Posterior vena cava (tissue), 2 donors: Measurements from ENCODE around the gene MAD1L1. TPM values are rescaled to one million over a fixed set of nuclear protein-coding genes. Genes with fewer than 3 reads are reported as not detected.

ENCODE experiments used
- DNase-seq: peaks from one replicate; pipeline ENCODE4 v3.0.0-alpha.2; 2020; ENCODE audit warnings: low spot score
- intact Hi-C, 2 donors: fragments of 100-400 bp; cut with DNase I; formaldehyde crosslinking; loops; one replicate each; pipeline versions ENCODE4 v1.14.1 to v1.14.2; 2022 to 2023
- total RNA-seq, 2 donors: library from RNA; stranded (reverse); fragmentation: NEBNext Ultra II Directional; extraction: Animal tissue kit (Norgen Biotek cat#: 25700); gene quantifications; one replicate each; pipeline ENCODE4 v1.2.1, GENCODE V29; 2021
- donor health status: DM: yes; HTN: yes; CAD: no.
- donor health status: DM: yes; HTN: yes; CAD: no.

The MAD1L1 gene
- total RNA-seq, 2 donors from 2014 or later: 17.3 to 24.7 TPM

DNA sequence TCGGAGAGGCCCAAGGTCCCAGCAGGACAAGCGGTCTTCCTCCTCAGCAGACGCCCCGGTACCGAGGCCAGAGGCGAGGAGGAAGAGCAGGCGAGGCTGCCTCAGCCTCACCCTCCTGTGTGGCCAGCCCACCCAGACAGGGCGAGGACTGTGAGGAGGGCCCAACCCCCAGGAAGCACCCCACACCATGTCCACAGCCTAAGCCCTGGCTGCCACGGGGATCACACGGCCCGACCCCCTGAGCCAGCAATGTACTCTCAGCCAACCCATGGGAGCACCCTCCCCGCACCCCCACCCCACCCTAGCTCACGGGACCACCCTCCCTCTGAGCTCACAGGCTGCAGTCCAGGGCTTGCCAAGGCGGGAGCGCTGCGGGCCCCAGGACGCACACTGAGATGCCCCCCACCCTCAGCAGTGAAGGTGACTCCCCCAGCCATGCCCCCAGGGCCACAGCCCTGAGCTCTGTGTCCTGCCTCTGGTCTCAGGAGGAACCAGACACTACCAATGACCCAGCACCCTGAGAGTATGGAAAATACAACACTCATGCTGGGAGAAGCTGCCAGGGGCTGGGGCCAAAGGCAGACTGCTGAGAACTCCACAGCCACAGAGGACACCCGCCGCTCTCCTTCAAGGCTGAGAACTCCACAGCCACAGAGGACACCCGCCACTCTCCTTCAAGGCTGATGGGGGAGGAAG, 93.6 kb downstream of the MAD1L1 start:
- intact Hi-C loops: no loop called here
- DNase-seq: no peak

DNA sequence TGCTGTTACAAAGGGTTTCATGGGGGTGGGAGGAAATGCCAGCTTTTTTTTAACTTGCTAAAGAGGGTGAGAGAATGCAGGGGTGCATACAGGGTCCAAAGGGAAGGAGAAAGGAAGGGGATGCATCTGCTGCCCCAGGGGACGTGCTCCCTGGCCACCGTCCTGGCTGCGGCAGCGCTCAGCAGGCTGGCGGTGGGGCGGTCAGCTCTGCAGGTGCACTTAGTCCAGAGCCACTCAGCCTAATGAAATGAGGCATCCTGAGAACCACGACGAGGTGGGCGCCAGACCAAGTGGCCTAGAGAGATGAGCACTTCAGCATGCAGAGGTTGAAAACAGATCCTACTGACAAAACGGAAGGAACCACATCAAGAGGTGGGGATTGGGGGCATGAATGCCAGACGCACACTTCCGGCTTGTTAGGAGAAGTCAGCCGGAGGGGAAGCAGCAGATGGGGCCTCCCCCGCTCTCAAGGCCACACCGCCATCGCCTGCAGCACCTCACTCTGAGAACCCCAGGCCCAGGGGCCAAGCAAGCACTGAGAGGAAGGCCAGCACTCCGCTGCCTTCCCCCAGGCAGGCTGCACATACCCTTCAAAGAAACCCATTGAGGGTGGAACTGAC, 94.5 kb downstream of the MAD1L1 start:
- intact Hi-C loops: no loop called here
- no peak for DNase-seq

DNA sequence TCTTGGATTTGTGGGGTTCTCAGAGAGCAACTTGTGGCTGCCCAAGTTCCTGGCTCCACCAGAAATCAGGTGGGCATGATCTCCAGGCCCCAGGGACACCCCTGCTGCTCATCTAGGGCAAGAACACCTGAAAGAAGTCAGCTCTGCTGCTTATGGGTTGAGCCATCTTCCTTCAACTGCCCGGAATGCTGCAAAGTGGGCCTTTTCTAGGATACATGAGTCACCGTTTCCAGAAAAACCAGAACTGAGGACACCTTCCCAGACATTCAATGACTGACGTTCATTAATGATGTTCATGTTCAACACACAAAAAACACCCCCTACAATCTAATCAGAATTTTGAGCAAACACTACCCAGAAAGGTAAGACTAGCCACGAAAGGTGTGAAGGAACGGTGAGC, 98.0 kb downstream of the MAD1L1 start:
- intact Hi-C loops: no loop called here
- no peak for DNase-seq

DNA sequence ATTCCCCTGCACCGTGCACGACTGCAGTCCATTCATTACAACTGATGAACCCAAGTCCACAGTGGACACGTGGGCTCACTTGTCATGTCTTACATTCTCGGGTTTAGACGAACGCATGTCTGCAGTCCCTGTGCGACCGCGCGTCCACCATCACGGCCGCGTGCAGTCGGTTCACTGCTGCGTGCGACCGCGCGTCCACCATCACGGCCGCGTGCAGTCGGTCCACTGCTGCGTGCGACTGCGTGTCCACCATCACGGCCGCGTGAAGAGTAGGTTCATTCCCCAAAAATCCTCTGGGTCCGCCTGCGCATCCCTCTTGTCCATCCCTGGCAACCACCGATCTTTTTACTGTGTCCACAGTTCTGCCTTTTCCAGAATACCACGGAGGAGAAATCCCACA, 100.5 kb downstream of the MAD1L1 start:
- intact Hi-C loops: no loop called here
- DNase-seq: no peak

DNA sequence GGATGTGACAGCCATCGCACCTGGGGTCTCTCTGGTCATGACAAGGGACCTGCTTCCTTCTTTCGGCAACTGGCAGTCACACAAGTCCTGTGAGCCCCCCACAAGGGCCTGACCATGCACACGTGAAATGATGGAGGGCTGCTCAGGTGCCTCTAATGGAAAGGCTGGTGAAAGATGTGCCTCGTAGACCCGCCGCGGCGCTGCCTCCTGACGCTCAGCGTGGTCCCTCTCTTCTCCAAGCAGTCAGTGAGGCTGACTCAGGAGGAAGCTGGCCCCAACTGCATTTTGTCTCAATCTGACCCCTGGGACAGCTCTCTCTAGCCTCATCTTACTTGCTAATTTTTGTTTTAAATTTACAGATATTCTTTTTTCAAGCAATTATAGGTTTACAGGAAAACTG, 100.9 kb downstream of the MAD1L1 start:
- no peak for DNase-seq
- intact Hi-C loops: no loop called here

DNA sequence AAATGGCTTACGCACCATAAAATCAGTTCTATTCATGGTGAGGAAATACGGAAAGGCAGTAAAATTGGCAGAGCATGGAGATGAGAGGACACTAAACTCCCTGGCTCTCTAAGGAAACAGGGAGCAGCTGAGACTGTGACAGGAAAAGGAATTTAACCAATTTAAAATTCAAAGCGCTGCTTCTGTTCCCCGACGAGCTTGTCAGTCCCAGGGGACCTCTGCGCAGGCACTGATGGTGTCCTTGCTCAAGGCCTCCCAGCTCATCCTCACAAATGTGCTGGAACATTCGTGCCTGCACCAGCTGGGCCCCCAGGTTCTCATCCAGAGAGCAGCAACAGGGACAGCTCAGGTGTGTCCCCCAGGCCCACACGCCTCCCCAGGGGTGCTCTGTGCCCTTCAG, 101.4 kb downstream of the MAD1L1 start:
- DNase-seq: no peak
- intact Hi-C loops: no loop called here

DNA sequence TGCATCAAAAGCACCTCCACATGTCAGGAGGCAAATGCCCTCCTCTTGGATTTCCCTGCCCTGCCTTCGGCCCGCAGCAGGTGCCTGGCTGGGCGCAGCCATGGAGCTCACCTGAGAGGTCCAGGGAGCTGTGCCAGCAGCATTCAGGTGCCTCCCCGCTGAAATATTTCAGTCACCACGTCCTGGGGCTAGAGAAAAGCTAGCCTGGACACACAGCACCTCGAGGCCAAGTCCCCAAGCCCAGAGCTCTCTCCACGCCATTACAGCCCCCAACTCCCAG, 102.7 kb downstream of the MAD1L1 start:
- intact Hi-C loops: no loop called here
- no peak for DNase-seq

DNA sequence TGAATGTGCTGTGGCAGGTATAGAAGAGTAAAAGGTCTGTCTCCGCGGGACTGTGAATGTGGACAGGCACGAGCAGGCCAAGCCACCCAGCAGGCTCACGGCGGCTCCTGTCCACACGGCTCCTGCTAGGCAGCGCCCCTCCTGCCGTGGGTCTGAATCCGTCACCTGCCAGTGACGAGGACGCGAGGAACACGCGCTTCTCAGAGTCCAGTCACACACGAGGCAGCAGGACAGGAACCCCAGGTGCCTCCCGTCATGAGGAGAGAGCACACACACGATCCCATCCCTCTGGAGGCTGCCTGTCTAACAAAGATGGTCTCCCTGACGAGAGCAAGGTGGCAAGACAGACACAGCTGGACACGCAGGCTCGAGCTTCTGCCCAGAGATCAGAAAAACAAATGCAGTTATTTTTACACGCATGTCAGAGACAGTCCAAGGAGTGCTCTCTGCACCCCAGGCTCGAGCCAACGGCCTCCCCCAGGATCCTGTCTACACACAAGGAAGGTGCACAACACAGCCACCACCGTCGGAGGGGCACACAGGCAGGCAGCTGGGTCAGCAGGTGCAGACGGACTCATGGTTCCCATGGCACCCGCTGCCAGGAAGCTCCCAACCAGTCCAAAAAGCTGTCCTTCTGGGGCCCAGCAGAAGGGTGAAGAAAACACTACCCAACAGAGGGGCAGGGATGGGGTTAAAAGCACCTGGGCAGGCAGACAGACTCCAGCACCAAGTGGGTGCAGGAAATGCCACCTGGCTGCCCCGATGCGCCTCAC, 103.2 kb downstream of the MAD1L1 start:
- no peak for DNase-seq
- intact Hi-C loops: no loop called here

DNA sequence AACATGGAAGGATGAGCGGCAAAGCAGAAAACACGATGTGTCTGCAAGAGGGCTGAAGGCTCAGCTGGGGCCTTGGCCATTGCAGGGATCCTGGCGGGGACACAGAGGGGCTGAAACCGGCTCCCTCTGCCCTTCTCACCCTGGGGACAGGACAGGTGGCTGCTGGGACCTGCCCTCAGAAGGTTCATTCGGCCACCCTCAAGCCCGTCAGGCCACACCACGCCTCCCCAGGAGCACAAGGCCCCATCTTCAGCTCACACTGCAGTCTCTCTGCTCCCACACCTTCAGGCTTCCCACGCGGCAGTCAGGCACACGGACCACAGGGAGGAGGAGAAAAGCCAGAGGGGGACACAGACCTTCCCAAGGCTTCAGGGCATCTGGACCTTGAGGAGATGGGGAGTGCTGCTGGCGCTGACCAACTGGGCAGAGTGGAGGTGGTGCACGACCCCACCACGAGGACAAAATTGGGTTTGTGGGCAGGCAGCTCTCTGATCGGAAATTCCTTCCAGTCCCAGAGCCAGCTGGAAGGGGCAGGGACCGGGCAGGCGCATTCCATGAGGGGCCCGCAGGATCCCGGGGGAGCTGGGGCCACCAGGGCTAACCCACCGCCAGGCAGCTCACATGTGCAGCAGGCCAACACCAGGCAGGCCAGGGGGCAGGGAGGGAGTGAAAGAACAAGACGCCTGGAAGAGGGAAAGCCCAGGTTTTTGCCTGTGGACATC, 104.0 kb downstream of the MAD1L1 start:
- no peak for DNase-seq
- intact Hi-C loops: no loop called here

DNA sequence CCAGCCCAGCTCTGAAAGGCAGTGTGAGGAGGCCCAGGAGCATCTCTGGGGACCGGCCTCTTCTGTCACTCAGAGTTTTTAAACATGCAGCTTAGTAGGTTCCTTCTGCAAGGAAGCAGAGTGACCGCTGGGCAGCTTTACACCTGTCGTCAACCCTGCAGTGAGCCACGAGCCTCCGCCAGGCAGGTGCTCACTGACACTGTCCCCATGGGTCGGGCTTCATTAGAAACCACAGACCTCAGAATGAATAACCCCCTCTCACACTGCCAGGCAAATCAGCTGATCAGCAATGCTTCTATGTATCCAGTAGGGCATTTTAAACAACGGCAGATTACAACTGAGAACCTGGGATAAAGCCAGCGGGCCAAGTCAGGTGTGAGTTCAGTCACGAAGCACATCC, 106.1 kb downstream of the MAD1L1 start:
- intact Hi-C loops: no loop called here
- no peak for DNase-seq

DNA sequence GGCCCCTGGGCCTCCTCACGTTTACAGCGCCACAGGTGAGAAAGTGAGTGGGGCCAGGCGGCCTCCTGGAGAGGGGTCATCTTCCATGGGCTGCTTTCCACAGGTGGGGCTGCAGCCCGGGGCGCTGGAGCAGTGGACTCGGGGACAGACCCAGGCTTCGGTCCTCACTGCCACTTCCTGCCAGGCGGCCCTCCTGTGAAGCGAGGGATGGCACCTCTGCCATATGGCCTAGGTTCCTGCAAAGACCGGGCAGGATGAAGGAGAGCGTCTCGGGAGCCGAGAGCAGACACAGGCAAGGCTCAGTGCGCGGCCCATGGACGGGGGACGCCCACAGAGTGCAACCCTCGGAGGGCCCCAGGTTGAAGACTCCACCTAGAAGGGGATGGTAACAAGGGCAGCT, 106.8 kb downstream of the MAD1L1 start:
- DNase-seq: no peak
- intact Hi-C loops: no loop called here

DNA sequence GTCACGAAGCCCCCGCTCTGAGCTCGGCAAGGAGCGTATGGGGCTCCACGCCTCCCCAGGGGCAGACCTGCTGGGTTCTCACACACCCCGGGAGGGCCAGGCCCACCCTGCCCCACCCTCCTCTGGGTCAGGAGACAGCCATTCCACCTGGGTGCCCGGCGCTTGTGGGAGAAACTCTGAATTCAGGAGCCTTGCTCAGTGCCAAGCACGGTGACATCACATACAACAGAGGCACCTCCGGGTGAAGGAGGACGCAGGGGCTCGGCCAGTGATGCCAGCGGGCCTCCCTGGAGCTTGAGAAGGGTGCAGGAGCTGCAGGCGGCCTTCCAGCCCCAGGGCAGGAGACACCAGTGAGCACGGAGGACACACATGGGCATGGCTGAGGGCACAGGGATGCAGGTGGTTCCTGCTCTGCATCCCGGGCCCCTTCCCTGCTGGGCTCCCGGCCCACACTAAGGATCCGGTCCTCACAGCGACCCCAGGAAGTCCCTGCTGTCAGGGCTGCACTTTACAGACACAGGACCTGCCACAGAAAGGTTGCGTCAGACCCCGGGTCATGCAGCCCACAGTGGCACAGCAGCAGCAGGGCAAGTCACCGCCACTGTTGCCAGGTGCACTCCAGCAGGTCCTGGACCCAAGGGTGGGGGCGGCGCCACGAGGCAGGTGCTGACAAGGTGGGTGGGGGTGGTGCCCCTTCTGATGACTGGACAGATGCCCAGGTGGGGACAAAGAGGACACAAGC, 108.0 kb downstream of the MAD1L1 start:
- DNase-seq: no peak
- intact Hi-C loops: no loop called here

DNA sequence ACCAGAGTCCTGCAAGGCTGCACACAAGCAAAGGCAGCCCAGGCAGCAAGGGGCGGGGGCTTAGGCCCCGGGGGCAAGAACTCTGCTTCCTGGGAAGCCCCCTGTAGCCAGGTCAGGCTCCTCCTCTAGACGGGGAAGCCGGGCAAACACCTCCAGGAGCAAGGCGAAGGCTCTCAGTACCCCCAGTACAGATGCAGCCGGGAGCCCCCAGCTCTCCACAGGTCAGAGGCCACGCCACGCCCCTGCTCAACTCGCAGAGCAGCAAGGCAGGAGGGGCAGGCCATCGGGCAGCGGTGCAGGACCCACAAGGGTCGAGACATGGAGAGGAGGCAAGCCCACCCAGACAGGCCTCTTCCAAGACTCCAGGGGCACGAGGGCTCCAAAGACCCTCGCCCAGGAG, 108.8 kb downstream of the MAD1L1 start:
- no peak for DNase-seq
- intact Hi-C loops: no loop called here

DNA sequence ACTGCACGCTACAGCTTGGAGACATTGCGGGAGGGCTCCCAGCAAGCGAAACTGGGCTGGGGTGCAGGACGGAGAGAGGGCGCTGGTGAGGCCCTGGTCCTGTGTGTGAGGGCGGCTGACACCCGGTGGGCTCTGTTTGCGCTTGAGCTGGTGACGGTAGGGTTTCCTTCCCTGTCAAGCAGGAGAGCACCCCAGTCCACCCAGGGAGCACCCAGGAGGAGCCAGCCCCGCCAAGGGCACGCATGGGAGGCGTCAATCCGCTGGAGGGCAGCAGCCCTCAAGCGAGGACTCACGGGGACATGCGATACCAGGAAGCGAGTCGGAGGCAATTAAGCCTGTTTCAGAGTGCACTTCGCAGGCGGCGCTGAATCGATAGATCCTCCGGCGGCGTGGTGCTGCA, 109.4 kb downstream of the MAD1L1 start:
- intact Hi-C loops: no loop called here
- DNase-seq: no peak

DNA sequence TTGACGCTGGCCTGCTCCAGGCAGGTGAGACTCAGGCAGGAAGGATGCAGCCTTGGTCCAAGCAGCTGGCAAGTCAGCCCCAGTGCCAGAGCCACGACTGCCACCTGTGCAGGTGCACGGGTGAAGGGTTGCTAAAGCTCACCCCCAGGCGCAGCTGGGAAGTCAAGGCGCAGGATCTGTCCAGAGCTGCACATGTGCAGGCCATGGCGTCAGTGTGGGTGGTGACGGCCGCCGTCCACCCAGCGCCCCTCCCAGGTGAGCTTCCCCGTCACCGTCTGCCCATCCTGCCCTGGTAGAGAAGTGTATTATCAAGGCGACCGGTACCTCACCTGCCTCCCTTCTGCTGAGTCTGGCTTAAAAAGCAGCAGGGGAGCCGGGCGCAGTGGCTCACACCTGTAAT, 110.1 kb downstream of the MAD1L1 start:
- DNase-seq: no peak
- intact Hi-C loops: no loop called here

DNA sequence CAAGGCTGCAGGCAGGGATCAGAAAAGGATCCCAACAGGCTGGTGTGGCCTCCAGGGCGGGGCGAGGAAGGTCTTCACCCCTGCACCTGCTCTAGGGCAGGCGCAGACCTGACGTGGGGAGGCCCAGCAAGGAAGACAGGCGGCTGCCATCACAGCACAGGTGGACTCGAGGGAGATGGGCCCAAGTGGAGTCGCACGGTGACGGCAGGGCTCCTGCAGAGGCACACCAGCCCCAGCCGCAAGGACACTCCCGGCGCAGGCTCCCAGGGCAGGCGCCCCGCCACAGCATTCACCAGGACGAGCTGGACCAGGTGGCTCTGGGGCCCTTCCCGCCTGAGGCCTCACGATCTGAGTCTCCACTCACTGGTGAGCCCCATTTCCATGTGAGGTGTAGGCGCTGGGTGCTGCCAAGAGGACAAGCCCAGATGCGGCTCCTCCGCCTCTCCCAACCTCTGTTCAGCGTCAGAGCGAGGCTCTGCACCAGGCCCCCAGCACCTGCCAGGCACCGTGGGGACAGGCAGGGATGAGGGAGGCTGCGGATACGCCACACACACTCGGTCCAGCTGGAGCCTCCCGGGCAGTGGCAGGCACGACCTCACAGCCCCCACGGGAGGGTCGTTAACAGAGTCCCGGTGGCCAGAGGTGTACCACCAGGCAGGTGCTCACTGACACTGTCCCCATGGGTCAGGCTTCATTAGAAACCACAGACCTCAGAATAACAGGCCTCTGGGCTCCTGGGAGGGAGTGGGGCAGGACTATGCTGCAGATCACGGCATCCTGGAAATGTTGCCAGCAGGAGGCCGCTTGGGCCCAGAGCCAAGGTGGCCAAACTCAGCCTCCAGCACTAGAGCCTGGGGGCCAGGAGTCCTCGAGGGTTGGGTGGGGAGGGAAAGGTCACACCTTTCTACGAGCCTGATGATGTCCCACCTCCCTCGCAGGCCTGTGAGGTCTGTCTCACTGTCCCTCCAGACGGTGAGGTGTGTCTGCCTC, 111.6 kb downstream of the MAD1L1 start:
- no peak for DNase-seq
- intact Hi-C loops: no loop called here

DNA sequence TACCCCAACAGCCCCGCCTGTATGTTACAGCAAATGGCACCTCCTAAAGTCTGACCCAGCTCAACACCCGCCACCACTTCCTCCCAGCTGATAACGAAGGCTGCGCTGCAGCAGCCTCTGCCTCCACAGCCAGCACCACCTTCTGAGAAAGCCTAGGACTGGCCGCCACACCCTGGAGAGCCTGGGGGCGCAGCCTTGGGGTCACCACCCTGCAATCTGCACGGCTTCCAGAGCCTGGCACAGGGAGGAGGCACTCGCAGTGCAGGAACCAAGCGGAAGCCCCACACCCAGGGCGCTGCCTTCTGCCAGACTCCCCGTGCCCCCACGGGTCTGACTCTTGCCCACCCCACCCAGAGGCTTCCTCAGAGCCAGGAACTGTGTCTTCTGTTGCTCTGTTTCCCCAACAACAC, 112.5 kb downstream of the MAD1L1 start:
- no peak for DNase-seq
- intact Hi-C loops: no loop called here

DNA sequence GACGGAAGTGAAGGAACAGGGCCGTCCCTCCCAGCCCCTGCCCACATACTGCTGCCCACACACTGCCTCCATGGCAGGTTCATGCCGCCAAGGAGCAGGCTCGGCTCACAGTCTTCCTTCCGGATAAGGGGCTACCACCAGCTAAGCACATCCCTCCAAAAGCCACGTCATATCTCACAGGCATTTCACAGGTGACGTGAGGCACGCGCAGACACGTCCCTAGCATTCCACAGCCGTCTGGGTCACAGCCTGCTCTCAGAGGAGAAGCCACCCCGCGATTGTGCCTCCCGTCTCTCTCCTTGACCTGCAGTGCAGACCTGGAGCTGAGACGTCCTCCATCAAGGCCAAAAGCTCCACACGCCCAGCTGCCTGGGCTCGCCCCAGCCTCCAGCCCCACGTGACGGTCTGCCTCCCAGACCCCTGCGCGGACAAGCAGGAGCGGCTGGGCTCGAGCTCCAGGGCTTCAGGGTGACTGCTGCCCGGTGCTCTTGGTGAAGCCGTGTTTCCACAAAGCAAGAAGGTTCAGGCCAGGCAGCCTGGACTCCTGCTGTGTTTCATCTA, 114.0 kb downstream of the MAD1L1 start:
- intact Hi-C loops: no loop called here
- DNase-seq: no peak
